HG03469 (cell line): ENCODE measurements around the gene VDR.

Experiments
- ATAC-seq: cut with Tn5 transposase; IDR thresholded peaks from one replicate; pipeline ENCODE4 v1.9.1; 2021; ENCODE audit warnings: mild to moderate bottlenecking, moderate library complexity, moderate number of reproducible peaks; ENCODE audit not compliant: unreplicated experiment

Gene VDR

DNA sequence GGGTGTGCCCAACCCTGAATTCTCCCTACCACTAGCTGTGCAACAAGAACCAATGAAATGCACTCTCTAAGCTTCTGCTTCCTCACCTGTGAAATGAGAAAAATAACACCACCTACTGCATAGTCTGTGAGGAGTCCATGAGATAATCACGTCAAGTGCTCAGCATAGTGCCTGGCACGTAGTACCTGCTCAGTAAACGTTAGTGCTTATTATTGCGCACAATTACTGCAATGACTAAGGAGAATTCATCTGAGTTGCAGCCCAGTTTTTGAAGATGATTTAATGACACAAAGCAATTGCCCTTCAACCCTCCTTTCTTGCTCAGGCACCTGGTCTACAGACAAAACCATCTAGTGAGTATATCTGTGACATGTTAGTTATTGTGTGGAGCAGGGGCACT is 8.8 kb downstream of the VDR start:
- no peak for ATAC-seq

DNA sequence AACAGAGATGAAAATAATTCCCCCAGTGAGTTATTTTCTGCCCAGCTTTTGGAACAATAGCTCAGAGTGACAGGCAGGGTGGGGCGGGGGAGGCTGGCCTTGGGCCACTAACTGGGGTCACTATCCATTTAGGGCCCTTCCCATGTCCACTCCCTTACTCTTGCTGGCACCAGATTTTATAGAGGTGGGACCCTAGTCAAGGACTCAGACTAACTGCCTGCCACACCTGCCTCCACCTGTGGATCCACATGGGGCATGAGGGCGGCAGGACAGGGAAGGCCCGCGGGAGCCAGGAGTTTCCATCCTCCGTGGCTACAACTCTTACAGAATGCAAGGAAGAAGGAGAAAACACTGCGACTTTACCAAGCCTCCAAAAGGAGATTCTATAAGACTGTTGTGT is 10.1 kb downstream of the VDR start:
- ATAC-seq = no peak

DNA sequence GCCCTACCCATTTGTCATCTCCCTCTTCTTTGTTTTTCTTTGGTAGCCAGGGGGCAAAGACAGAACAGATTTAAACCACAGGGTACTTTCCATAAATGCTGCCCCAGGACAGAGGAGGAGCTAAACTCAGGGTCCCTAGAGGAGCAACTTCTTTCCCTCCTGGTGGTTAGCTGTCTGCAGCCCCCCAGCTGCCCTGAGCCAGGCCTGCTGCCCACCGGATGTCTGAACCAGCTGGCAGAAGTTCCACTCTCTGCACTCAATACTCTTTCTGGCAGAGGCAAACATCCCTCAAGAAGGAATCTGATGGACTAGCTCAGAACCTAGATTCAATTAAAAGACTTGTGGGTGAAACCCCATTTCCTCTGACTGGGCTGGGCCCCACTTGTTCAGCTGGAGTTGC is 10.7 kb downstream of the VDR start:
- no peak for ATAC-seq

DNA sequence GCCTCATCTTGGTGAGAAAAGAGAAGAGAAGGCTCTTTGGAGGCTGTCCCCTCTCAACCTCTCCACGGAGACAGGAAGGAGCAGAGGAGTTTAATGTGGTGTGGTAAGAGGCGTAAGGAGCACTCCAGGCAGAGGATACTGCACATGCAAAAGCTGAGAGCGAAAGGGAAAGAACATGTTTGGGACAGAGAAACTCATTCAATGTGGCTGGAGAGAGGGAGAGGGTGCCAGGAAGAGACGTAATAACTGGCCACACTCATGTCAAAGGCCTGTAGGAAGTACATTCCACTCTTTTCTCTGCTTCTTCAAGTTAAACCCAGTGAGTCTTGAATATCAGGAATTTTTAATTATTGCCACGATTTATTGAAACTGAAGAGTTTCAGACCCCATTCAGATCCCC is 12.0 kb downstream of the VDR start:
- ATAC-seq = no peak

DNA sequence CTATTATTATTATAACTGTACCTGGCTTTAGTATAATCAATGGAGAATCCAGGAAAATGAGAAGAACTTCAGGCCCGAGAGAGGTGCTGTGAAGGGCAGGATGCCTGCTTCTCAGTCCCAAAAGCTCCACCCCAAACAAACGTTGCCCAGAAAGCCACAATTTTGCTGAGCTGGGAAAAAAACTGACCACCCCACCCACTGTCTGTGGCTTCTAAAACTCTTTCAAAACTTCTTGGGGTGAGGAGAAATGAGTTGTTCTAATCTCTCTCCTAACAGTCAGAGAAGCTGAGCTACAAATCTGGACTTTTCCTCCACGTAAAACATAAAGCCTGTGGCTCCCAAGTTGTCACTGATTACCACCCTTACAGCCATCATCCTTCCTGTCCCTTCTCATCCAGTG is 13.4 kb downstream of the VDR start:
- no peak for ATAC-seq

DNA sequence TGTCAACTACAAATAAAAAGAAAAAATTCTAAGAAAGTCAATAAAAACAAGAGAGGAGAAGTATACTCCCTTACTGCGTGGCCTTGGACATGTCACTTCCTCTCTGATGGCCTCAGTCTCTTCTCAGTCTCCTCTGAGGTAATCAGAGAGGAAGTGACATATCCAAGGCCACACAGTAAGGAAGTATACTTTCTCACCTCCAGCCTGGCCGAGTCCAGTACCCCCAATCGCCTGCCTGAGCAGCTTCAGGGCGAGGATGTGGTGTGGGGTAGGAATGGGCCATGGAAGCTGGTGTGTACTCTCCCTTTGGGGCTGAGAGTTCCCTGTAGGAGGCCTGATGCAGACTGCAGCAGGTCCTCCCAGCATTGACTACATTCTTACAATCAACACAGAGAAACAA is 15.8 kb downstream of the VDR start:
- no peak for ATAC-seq

DNA sequence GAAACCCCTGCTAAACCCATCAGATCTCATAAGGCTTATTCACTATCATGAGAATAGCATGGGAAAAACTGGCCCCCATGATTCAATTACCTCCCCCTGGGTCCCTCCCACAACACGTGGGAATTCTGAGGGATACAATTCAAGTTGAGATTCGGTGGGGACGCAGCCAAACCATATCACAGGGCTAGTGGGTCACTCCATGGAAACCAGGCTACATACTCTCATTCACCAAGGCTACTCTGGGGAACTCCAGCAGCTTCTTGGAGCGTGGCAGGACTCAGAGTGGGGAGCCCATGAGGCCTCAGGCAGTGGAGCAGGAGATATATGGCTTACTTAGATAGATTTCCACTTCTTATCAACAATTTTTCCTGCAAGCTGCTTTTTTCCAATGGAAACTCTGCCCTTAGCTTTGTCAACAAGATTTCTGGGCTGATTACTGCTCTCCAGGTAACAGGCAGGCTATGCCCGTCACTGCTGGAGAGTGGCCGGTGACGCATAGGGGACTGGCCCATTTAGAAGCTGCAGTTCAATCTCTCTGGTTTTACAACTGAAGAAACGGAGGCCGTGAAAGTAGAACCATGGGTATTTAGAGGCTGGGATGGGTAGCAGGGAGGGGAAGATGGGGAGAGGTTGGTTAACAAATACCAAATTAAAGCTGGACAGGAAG is 16.5 kb downstream of the VDR start:
- no peak for ATAC-seq

DNA sequence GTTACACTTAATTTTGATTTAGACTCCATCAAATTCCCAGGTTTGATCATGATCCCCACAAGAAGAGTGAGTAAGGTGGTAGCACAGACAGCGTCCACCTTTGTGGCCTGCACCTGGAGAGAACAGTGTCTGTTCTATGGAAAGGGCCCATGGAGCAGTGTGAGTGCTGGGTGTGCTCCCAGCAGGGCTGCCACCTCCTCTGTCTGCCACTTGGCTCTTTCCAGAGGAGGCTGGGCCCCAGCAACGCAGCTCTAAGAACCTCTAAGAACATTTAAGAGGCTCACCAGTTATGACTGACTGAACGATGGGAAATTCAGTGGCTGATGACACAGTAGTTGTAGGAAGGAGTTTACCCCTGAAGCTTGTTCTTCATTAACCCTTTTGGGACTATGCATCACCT is 17.3 kb downstream of the VDR start:
- no peak for ATAC-seq

DNA sequence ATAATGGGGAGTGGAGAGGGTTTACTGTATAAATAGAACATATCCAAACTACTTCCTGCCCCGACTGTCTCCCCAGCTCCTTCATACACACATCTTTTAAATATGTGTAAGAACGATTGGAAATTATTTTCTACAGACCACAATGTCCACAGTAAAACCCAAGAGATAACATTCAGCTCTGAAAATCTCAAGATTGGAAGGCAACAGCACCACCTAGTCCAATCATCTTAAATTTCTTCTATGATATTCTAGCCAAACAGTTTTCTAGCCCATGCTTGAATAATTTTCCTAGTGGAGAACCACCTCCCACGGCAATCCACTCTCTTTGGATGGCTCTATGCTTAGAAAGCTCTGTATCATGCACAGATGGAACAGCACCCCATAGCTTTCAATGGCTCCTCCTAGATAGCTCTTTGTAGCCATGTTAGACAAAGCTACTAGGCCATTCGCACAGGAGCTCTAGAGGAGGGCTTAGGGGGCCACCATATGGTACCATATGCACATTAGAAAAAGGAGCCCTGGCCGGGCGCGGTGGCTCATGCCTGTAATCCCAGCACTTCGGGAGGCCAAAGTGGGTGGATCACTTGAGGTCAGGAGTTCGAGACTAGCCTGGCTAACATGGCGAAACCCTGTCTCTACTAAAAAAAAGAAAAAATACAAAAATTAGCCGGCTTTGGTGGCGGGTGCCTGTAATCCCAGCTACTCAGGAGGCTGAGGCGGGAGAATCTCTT is 18.1 kb downstream of the VDR start:
- no peak for ATAC-seq

DNA sequence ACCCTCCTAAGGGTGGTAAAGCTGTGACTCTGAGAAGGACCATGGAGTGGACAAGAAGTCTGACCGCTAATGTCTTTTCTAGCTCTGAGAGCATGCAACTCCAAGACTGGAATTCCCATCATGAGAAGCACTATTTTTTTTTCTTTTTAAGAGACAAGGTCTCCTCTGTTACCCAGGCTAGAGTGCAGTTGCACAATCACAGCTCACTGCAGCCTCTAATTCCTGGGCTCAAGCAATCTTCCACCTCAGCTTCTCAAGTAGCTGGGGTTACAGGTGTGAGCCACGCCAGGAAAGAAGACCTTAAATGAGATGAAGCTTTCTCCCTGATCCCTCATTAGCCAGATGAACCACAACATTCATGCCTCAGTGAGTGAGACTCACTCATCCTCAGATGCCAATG is 19.2 kb downstream of the VDR start:
- ATAC-seq = no peak

DNA sequence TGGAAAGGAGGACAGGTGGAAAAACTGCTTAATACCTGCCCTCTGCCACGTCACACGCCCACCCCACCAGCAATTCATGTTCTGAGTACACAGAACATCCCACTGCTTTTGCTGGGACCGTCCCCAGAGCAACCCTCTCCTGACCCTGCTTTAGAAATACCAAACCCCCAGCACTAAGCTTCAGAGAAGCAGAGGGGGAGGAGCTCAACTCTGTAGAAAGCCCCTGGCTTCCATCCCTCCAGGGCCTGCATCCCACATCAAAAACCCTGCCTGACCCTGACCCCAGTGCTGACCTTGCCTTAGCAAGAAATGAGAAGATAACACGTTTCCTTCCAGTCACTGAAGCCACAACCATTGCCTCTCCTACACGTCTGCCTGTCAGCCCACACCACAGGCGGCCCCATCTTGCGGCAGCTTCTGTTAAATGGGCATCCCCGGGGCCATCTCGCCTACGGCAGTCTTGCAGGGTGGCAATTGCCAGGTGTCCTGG is 19.7 kb downstream of the VDR start:
- no peak for ATAC-seq

DNA sequence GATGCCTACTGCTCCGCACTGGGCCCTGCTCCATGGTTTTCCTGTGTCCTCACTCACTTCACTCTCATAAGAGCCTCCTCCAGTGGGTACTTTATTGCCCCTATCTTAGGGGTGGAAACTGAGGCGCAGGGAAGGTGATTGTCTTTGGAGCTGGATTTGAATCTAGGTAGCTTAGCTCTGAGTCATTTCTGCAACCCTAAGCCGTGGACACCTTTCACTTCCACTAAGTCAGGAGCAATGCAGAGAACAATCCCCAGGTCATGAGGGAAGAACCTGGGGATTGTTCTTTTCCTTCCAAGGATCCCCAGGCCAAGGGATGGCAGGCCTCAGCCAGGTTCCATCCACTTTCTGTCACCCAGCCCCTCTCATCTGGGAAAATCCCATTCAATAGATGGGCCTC is 20.3 kb downstream of the VDR start:
- ATAC-seq = no peak

DNA sequence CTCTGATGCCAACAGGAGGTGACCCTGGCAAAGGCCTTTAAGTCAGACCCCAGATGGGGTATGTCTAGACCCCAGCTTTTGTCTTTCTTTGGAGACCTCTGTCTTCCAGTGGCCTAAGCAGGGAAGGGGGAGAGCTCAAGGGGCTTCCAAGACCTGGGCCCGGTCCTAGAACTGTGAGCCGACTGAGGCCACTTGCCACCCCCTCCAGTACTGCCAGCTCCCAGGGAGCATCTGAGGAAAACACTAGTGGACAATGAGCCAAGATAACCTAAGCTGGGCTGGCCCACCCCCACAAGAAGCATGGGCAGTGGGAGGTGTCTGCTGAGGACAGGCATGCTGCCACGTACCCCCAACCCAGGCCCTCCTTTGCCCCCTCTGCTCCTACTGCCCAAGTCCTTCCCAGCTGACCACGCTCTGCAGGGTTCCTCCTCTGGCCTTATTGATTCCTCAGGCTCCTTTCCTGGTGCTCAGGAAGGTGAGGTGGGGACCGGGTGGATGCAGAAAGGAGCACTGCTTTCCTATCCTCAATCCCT is 21.1 kb downstream of the VDR start:
- no peak for ATAC-seq

DNA sequence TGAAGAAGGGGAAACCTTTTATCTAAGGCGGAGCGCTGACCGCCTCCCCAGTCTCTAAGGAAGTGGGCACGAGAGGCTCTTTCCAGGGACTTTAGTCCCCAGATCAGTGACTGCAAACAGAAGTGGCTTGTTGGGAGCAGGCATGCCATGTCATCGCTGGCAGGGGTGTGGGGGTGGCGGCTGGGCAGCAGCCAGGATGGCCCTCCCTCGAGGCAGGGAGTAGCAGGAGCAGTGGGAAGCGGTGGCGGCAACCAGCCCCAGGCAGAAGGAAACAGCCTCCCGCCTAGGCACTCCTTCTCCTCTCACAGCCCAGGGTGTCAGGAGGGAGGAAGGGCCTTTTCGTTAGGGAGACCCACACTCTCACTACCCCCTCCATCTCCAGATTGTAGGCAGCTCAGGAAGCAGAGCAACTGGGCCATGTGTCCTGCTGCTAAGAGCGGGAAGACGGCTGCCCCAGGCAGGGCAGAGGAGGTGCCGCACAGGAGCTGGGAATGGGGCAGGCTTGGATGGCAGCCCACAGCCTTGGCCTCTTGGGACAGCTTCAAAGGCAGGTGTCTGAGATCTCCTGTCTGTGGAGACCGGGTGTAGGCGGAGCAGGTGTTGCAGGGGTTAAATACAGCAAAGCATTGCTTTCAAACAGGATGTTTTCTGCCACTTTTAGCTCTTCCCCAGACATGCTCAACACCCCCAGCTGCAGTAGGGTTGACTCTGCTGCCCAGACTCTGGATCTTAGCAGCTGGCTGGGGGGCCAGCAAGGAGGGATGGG is 21.8 kb downstream of the VDR start:
- peak; percentile 48 for ATAC-seq

DNA sequence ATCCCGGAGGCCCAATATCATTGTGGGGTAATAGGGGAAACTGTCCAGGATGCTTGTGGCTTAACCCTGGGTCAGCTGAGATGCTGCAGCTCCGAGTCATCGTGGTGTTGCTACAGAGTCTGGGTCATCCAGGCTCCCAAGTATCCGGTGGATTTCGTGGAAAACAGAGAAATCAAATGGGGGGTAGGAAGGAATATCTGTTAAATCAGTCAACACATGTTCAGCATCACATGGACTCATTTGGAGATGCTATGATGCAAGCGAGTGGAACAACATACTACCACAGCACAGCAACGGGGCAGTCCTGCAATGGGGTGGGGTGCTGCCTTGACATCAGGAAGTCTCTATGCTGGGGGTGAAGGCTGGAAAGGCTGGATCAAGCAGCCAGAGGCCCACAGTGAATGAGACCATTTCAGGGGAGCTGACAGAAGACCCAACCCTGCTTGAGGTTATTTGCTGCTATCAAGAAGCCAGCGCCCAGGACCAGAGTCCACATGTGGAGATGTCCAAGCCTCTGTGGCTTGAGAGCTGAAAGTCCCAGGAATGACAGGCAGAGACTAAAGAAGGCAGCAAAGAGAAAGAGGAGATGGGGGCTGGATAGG is 22.9 kb downstream of the VDR start:
- ATAC-seq = no peak

DNA sequence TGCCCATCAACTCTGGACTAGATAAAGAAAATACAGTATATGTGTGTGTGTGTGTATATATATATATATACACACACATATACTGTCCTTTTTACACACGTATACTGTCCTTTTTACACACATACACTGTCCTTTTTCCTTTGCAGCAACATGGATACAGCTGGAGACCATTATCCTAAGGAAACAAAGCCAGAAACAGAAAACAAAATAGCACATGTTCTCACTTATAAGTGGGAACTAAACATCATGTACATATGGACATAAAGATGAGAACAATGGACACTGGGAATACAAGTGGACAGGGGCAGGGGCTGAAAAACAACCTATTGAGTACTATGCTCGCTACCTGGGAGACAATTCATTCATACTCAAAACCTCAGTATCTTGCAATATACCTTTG is 23.7 kb downstream of the VDR start:
- ATAC-seq = no peak

DNA sequence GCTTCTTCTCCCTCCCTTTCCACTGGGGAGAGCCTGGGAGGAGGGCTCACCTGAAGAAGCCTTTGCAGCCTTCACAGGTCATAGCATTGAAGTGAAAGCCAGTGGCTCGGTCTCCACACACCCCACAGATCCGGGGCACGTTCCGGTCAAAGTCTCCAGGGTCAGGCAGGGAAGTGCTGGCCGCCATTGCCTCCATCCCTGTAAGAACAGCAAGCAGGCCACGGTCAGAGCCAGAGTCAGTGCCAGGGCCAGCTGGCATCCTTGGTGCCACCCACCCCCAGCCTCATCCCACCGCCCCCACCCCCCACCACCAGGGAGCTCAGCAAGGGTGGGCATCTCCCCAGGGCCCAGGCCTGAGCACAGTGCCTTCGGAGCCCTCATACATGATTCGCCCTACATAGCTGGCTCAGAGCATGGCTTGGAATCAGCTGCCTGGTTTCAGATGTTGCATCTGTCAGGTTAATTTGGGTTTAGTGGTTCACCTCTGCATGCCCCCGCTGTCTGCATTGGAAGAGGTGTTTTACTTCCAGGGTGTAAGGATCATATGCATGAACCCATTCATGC is 25.8 kb downstream of the VDR start:
- no peak for ATAC-seq

DNA sequence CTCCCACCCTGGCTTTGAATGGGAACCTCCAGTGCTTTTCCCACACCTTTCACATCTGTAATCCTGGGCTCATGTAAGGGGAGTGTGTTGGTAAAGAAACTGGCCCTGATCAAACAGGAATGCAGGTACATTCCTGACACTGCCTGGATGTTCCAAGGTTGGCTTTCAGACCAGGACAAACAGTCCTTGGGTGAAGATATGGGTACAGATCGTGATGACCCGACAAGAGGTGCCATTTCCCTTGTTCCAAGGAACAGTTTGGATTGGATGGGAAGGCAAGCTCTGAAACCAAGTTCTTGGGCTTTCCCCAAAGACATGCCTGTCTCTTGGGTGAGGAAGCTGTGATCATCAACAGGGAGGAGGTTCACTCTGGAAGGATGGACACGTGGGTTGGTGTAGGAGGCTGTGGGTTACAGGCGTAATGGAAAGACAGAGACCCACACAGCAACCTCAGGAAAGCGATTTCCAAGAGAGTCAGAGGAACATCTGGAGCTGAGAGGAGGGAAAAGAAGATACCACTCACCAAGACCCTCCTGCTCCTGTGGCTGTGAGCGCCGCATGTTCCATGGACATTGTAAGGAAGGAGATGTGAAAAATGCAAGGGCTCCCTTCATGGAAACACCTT is 26.4 kb downstream of the VDR start:
- ATAC-seq = no peak

DNA sequence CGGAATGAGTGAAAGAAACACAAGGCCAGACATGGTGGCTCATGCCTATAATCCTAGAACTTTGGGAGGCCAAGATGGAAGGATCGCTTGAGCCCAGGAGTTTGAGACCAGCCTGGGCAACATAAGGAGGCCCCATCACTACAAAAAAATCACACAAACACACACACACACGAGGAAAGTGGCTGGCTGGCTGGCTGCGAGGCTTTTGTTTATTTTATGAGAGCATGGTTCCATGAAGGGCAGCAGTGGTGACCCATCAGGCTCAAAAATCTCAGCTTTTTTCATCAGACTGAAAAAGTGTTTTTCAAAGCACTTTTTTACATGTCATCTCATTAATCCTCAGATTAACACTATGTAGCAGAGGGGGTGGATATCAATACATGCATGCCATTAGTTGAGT is 27.7 kb downstream of the VDR start:
- ATAC-seq = no peak

DNA sequence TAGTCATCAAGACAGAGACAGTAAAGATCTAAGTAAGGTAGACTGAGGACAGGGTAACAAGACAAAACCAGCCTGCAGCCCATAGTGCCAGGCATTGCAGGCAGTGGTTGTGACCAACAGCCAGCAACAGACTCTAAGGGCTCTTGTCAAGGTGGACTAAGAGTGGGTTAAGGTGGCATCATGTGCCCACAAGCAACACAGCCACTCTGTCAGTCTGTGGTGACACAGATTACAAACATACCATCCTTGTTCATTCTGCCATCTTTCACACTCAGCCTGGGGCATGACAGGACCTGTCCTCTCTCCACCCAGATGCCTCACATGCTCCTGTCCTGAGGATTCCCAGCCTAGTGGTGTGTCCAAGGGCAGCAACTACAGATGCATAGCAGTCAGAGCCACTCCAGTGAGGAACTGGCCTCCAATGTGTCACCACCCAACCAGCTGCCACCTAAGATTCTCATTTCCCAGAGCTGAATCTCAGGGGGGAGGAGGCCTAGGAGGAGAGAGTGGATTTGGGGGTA is 28.3 kb downstream of the VDR start:
- no peak for ATAC-seq
